Fibroblast of villous mesenchyme (primary cell): Measurements from ENCODE around the gene TSC1. TPM values are rescaled to one million over a fixed set of nuclear protein-coding genes. Genes with fewer than 3 reads are reported as not detected.

Experiments
- DNase-seq: peaks from one replicate; pipeline ENCODE4 v3.0.0-alpha.2; 2010; ENCODE audit warnings: low read depth
- H3K4me3 ChIP-seq: 2 replicates; pipeline ENCODE4 v1.5.1; 2011; ENCODE audit warnings: low read depth, mild to moderate bottlenecking, low read length
- CTCF ChIP-seq: IDR thresholded peaks from 2 replicates; pipeline ENCODE4 v1.5.1; 2012; ENCODE audit warnings: low read depth, mild to moderate bottlenecking, low read length; ENCODE audit not compliant: insufficient read depth
- total RNA-seq: library from RNA; depleted of rRNA; stranded (reverse); fragments of >200 nt; gene quantifications from 2 replicates; pipeline ENCODE4 v1.2.3, GENCODE V29; 2012

TSC1 gene
- total RNA-seq, 1 donor, result 65.2 TPM

DNA sequence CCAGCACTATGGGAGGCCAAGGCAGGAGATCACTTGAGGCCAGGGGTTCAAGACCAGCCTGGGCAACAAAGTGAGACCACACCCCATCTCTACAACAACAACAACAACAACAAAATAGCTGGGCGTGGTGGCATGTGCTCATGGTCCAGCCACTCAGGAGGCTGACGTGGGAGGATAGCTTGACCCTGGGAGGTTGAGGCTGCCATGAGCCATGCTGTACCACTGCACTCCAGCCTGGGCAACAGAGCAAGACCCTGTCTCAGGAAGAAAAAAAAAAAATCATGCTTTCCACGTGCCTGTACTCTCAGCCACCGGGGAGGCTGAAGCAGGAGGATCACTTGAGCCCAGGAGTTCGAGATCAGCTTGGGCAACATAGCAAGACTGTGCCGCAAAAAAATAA lies 29.5 kb downstream of the TSC1 start:
- DNase-seq, result no peak
- no peak overlapping the region for H3K4me3 ChIP-seq
- no peak for TF ChIP-seq CTCF

DNA sequence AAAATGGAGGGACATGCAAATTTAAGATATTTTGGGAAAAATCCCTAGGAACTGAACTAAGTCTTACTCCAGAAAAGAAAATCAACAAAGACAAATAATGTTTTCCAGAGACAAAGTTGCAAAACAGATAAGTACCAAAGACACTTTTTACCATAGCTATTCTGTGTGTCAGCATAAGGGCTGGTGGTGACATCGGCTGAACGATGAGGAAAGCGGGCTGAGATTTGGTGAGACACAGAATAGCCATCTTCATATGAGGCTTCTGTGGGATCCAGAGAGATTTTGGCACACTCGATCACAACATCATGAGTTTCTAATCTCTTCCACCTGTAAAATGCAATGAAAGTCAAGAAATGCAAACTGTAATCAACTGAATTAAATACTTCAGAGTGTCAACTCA lies 32.3 kb downstream of the TSC1 start:
- no peak overlapping the region for H3K4me3 ChIP-seq
- DNase-seq, result no peak
- no peak for TF ChIP-seq CTCF

GRCh38 chr9:132910376-132910775 lies 34.0 kb downstream of the TSC1 start:
- no peak for DNase-seq
- TF ChIP-seq CTCF, result no peak
- H3K4me3 ChIP-seq, result no peak overlapping the region

- TF ChIP-seq CTCF, result no peak
- no peak overlapping the region for H3K4me3 ChIP-seq
- DNase-seq, result no peak
Measured at GRCh38 chr9:132909311-132909710, 35.1 kb downstream of the TSC1 start.

- no peak overlapping the region for H3K4me3 ChIP-seq
- no peak for DNase-seq
- no peak for TF ChIP-seq CTCF
Measured at GRCh38 chr9:132908635-132909034, 35.8 kb downstream of the TSC1 start.

- no peak for DNase-seq
- no peak overlapping the region for H3K4me3 ChIP-seq
- no peak for TF ChIP-seq CTCF
Measured at GRCh38 chr9:132905726-132906125, 38.7 kb downstream of the TSC1 start.
